Liver (tissue), 9 donors: Measurements from ENCODE around the gene HPN. TPM values are rescaled to one million over a fixed set of nuclear protein-coding genes. Genes with fewer than 3 reads are reported as not detected.
A peak's percentile ranks its signal among the peaks of the same experiment; 100 is the strongest.

Experiments used
- DNase-seq: peaks from one replicate; pipeline ENCODE4 v3.0.0-alpha.2; 2017; ENCODE audit warnings: low spot score
- H3K27ac ChIP-seq, 2 donors: one replicate each; pipeline ENCODE4 v1.7.0; 2013; ENCODE audit warnings: inconsistent platforms in 2 of 2, low read length in 2 of 2, control low read depth in 1 of 2, low read depth in 1 of 2, mild to moderate bottlenecking in 1 of 2
- H3K27me3 ChIP-seq, 4 donors: one replicate each; pipeline versions ENCODE4 v1.6.1 to v1.7.0; 2013; ENCODE audit warnings: low read length in 3 of 4, inconsistent platforms in 1 of 4, mild to moderate bottlenecking in 1 of 4, moderate library complexity in 1 of 4; ENCODE audit not compliant: control insufficient read depth in 4 of 4, insufficient read depth in 4 of 4
- H3K36me3 ChIP-seq, 4 donors: one replicate each; pipeline versions ENCODE4 v1.6.1 to v1.7.0; 2013; ENCODE audit warnings: low read length in 3 of 4, mild to moderate bottlenecking in 3 of 4, low read depth in 1 of 4, moderate library complexity in 1 of 4; ENCODE audit not compliant: control insufficient read depth in 4 of 4, insufficient read depth in 3 of 4
- H3K4me1 ChIP-seq, 4 donors: one replicate each; pipeline versions ENCODE4 v1.6.1 to v1.7.0; 2013; ENCODE audit warnings: low read length in 3 of 4, mild to moderate bottlenecking in 3 of 4, moderate library complexity in 1 of 4; ENCODE audit not compliant: control insufficient read depth in 4 of 4, insufficient read depth in 4 of 4
- H3K4me3 ChIP-seq, 3 donors: one replicate each; pipeline versions ENCODE4 v1.6.1 to v1.7.0; 2013; ENCODE audit warnings: low read length in 3 of 3, control low read depth in 1 of 3, low read depth in 1 of 3, mild to moderate bottlenecking in 1 of 3
- H3K9ac ChIP-seq, 2 donors: one replicate each; pipeline ENCODE4 v1.7.0; 2013; ENCODE audit warnings: low read length in 2 of 2, mild to moderate bottlenecking in 2 of 2, moderate library complexity in 2 of 2, control low read depth in 1 of 2, low read depth in 1 of 2
- H3K9me3 ChIP-seq, 4 donors: one replicate each; pipeline versions ENCODE4 v1.6.1 to v1.7.0; 2013; ENCODE audit warnings: low read length in 3 of 4; ENCODE audit not compliant: control insufficient read depth in 4 of 4
- EGR1 ChIP-seq, 2 donors: IDR thresholded peaks; 2 replicates each; pipeline ENCODE4 v1.6.1; 2016 to 2018; ENCODE audit warnings: antibody characterized with exemption in 2 of 2, low read depth in 2 of 2
- FOXA1 ChIP-seq: IDR thresholded peaks from 2 replicates; pipeline ENCODE4 v1.6.1; 2016; ENCODE audit warnings: antibody characterized with exemption
- FOXA2 ChIP-seq: IDR thresholded peaks from 2 replicates; pipeline ENCODE4 v1.6.1; 2016; ENCODE audit warnings: antibody characterized with exemption
- GABPA ChIP-seq, 2 donors: IDR thresholded peaks in 1 of 2; conservative IDR thresholded peaks in 1 of 2; 2 replicates each; pipeline ENCODE4 v1.6.1; 2016; ENCODE audit warnings: antibody characterized with exemption in 2 of 2, mild to moderate bottlenecking in 1 of 2, moderate library complexity in 1 of 2
- HNF4A ChIP-seq, 2 donors: conservative IDR thresholded peaks; 2 replicates each; pipeline ENCODE4 v1.6.1; 2016; ENCODE audit warnings: antibody characterized with exemption in 2 of 2, mild to moderate bottlenecking in 2 of 2
- JUND ChIP-seq, 2 donors: IDR thresholded peaks; 2 replicates each; pipeline ENCODE4 v1.6.1; 2016; ENCODE audit warnings: antibody characterized with exemption in 2 of 2
- RAD21 ChIP-seq, 2 donors: IDR thresholded peaks; 2 replicates each; pipeline ENCODE4 v1.6.1; 2016; ENCODE audit warnings: antibody characterized with exemption in 2 of 2, mild to moderate bottlenecking in 2 of 2
- SP1 ChIP-seq: IDR thresholded peaks from 2 replicates; pipeline ENCODE4 v1.6.1; 2018; ENCODE audit warnings: antibody characterized with exemption, mild to moderate bottlenecking
- TAF1 ChIP-seq: conservative IDR thresholded peaks from 2 replicates; pipeline ENCODE4 v1.6.1; 2016; ENCODE audit warnings: antibody characterized with exemption, mild to moderate bottlenecking
- YY1 ChIP-seq: IDR thresholded peaks from 2 replicates; pipeline ENCODE4 v1.6.1; 2016; ENCODE audit warnings: antibody characterized with exemption, mild to moderate bottlenecking
- WGBS: extraction: QIAGEN DNeasy Blood & Tissue Kit; methylation state at CpG from one replicate; pipeline ENCODE4 v1.1.7; 2013; 5-methylcytosine and 5-hydroxymethylcytosine counted together
- polyA plus RNA-seq, 2 donors: library from polyadenylated mRNA; stranded (reverse) in 1 of 2; unstranded in 1 of 2; fragments of 200-250 nt in 1 of 2; fragments of >200 nt in 1 of 2; fragmentation: Nextera tagmentation in 1 of 2; extraction: Ambion mirVana in 1 of 2; gene quantifications; one replicate each; pipeline versions ENCODE4 v1.2.1 to v1.2.3, GENCODE V29; 2013 to 2015
- total RNA-seq, 2 donors: library from RNA; depleted of rRNA; stranded (reverse); fragments of >200 nt; gene quantifications; one replicate each; pipeline ENCODE4 v1.2.3, GENCODE V29; 2014
- TF ChIP-seq, protein P1 (sequence below): fragments of 150-350 bp; IDR thresholded peaks from 2 replicates; pipeline ENCODE4 v1.5.1; 2017; ENCODE audit warnings: improper control_type of control experiment, low read depth, low read length; ENCODE audit not compliant: missing input control
- TF ChIP-seq, protein P2 (sequence below): IDR thresholded peaks from 2 replicates; pipeline ENCODE4 v1.6.1; 2016; ENCODE audit warnings: antibody characterized with exemption, mild to moderate bottlenecking
- TF ChIP-seq, protein P3 (sequence below): IDR thresholded peaks from 2 replicates; pipeline ENCODE4 v1.6.1; 2016; ENCODE audit warnings: antibody characterized with exemption
- TF ChIP-seq, protein P4 (sequence below): IDR thresholded peaks from 2 replicates; pipeline ENCODE4 v1.6.1; 2016; ENCODE audit warnings: antibody characterized with exemption
- donor health status: healthy.
- donor health status: healthy.
- donor health status: healthy.
- donor health status: healthy.
- donor health status: healthy.

Gene HPN
- total and polyA plus RNA-seq, 4 donors: 130 to 535 (median 335) TPM

DNA sequence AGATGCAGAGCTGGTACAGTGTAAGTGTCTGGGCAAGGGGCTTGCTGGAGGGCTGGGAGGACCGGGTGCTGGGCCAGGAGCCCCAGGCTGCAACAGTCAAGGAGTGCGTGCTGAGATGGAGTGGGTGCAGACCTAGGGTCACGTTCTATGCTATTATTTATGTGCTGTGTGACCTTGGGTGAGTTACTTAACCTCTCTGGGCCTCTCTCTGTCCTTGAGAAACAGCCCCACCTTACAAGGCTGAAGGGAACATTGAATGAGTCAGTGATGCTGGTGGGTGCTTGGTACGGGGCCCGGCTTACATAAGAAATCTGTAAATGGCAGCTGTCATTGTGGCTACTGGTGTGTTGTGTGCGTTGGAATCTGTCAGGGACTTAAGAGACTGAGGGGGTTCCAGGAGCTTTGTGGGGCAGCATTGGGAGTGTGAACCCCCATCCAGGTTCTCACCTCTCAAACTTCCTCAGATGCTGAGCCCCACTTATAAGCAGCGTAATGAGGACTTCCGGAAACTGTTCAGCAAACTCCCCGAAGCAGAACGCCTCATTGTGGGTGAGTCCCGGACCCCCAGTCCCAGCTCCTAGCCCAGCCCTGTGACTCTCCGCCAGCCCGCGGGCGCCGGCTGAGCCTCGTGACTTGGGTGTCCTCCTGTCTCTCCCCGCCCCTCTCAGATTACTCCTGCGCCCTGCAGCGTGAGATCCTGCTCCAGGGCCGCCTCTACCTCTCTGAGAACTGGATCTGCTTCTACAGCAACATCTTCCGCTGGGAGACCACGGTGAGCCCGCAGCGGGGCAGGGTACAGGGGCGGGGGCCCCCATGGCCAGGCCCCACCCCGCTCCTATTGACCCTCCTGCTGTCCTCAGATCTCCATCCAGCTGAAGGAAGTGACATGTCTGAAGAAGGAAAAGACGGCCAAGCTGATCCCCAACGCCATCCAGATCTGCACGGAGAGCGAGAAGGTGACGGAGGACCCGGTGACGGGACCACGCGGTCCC lies 31.8 kb upstream of the HPN start (continued):
- TF ChIP-seq JUND (IDR thresholded peaks at IDR 0.05): no peak

DNA sequence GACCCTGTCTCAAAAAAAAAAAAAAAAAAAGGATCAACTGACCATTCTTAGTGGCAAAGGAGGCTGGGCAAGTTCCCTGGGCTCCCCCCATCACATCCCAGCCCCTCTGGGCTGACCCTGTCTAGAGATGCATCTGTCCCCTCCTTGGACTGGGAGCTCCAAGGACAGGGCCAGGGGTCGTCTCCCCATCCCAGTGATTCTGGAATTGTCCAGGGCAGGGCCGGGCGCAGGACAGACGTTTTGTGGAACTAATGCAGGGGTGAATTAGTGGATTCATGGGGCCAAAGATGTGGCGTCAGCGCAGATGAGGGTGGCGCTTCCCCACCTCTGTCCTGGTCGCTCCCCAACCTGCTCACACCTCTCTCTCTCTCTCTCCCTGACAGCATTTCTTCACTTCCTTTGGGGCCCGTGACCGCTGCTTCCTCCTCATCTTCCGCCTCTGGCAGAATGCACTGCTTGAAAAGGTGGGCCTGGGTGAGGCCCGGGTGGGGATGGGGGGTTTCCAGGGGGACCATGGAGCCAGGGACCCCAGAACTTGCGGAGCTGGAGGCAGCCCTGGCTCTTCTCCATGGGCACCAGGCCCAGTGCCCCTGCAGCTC lies 30.3 kb upstream of the HPN start:
- no peaks in the 10 kb centered on the region for H3K9me3 ChIP-seq
- H3K4me1 ChIP-seq: peaks cover 3 to 19% (median 11%) of the 10 kb centered on the region in 4 donors
- H3K27me3 ChIP-seq: no peaks in the 10 kb centered on the region
- H3K36me3 ChIP-seq: peaks cover 0 to 10% (median 6%) of the 10 kb centered on the region in 4 donors
- H3K27ac ChIP-seq: peak overlapping the region; percentile 32 to 35
- TF ChIP-seq TAF1 (no peak), EGR1 (IDR thresholded peaks at IDR 0.05; ENCODE audit: low read depth in 2 of 2) (no peak), RAD21 (IDR thresholded peaks at IDR 0.05) (no peak), FOXA1 (no peak), SP1 (no peak), HNF4A (conservative IDR thresholded peaks at IDR 0.05) (no peak), JUND (IDR thresholded peaks at IDR 0.05) (no peak), FOXA2 (no peak), YY1 (no peak), GABPA (IDR thresholded peaks at IDR 0.05 in 1 of 2, conservative IDR thresholded peaks at IDR 0.05 in 1 of 2) (no peak)
- TF ChIP-seq, protein P1, sequence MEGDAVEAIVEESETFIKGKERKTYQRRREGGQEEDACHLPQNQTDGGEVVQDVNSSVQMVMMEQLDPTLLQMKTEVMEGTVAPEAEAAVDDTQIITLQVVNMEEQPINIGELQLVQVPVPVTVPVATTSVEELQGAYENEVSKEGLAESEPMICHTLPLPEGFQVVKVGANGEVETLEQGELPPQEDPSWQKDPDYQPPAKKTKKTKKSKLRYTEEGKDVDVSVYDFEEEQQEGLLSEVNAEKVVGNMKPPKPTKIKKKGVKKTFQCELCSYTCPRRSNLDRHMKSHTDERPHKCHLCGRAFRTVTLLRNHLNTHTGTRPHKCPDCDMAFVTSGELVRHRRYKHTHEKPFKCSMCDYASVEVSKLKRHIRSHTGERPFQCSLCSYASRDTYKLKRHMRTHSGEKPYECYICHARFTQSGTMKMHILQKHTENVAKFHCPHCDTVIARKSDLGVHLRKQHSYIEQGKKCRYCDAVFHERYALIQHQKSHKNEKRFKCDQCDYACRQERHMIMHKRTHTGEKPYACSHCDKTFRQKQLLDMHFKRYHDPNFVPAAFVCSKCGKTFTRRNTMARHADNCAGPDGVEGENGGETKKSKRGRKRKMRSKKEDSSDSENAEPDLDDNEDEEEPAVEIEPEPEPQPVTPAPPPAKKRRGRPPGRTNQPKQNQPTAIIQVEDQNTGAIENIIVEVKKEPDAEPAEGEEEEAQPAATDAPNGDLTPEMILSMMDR: no peak
- TF ChIP-seq, protein P2, sequence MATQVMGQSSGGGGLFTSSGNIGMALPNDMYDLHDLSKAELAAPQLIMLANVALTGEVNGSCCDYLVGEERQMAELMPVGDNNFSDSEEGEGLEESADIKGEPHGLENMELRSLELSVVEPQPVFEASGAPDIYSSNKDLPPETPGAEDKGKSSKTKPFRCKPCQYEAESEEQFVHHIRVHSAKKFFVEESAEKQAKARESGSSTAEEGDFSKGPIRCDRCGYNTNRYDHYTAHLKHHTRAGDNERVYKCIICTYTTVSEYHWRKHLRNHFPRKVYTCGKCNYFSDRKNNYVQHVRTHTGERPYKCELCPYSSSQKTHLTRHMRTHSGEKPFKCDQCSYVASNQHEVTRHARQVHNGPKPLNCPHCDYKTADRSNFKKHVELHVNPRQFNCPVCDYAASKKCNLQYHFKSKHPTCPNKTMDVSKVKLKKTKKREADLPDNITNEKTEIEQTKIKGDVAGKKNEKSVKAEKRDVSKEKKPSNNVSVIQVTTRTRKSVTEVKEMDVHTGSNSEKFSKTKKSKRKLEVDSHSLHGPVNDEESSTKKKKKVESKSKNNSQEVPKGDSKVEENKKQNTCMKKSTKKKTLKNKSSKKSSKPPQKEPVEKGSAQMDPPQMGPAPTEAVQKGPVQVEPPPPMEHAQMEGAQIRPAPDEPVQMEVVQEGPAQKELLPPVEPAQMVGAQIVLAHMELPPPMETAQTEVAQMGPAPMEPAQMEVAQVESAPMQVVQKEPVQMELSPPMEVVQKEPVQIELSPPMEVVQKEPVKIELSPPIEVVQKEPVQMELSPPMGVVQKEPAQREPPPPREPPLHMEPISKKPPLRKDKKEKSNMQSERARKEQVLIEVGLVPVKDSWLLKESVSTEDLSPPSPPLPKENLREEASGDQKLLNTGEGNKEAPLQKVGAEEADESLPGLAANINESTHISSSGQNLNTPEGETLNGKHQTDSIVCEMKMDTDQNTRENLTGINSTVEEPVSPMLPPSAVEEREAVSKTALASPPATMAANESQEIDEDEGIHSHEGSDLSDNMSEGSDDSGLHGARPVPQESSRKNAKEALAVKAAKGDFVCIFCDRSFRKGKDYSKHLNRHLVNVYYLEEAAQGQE: no peak
- TF ChIP-seq, protein P3, sequence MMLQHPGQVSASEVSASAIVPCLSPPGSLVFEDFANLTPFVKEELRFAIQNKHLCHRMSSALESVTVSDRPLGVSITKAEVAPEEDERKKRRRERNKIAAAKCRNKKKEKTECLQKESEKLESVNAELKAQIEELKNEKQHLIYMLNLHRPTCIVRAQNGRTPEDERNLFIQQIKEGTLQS: no peak
- TF ChIP-seq, protein P4, sequence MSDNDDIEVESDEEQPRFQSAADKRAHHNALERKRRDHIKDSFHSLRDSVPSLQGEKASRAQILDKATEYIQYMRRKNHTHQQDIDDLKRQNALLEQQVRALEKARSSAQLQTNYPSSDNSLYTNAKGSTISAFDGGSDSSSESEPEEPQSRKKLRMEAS: no peak
- no peak overlapping the region for H3K9ac ChIP-seq
- DNase-seq: no peak
- WGBS: 82% methylated on average over 13 of the region's 13 CpGs
- H3K4me3 ChIP-seq: no peak overlapping the region
